ENCODE data around the gene SARM1. TPM values are rescaled to one million over a fixed set of nuclear protein-coding genes. Genes with fewer than 3 reads are reported as not detected.

Gene SARM1
- total and polyA plus RNA-seq, 2 of the 13 experiments (the other 11 are each of a cell fraction or from before 2014, with no cell fraction given): 0.73 to 0.86 TPM

GRCh38 chr17:28404812-28405570 is 33.5 kb downstream of the SARM1 start (continued):
- TF ChIP-seq ZBTB37 (CRISPR knock-in tag; IDR thresholded peaks at IDR 0.05) (peak; percentile 74; the same call in 1 of the 2 replicates), NPAS2 (CRISPR knock-in tag; IDR thresholded peaks at IDR 0.05; ENCODE audit: borderline replicate concordance) (no peak), PHF20 (CRISPR knock-in tag; IDR thresholded peaks at IDR 0.05) (0 out of 2 replicates have a peak, but pooled peaks have one; percentile 44), KDM5B (CRISPR knock-in tag; IDR thresholded peaks at IDR 0.05; ENCODE audit: borderline replicate concordance) (peak; percentile 26; the same call in 1 of the 2 replicates), ARID2 (CRISPR knock-in tag; IDR thresholded peaks at IDR 0.05; ENCODE audit: borderline replicate concordance) (no peak), FOSL1 (CRISPR knock-in tag; IDR thresholded peaks at IDR 0.05; ENCODE audit: borderline replicate concordance) (no peak), ZNF710 (CRISPR knock-in tag; IDR thresholded peaks at IDR 0.05; ENCODE audit: borderline replicate concordance) (no peak), ZNF598 (CRISPR knock-in tag; IDR thresholded peaks at IDR 0.05; ENCODE audit: borderline replicate concordance) (0 out of 2 replicates have a peak, but pooled peaks have one; percentile 44), ZNF24 (IDR thresholded peaks at IDR 0.05) (no peak), ZNF468 (CRISPR knock-in tag; IDR thresholded peaks at IDR 0.05) (no peak), ZNF792 (CRISPR knock-in tag; IDR thresholded peaks at IDR 0.05) (0 out of 2 replicates have a peak, but pooled peaks have one; percentile 54), FOXJ3 (CRISPR knock-in tag; IDR thresholded peaks at IDR 0.05; ENCODE audit: borderline replicate concordance) (peak; percentile 42; the same call in 1 of the 2 replicates), ATF5 (CRISPR knock-in tag; IDR thresholded peaks at IDR 0.05; ENCODE audit: low read depth) (no peak), RORA (CRISPR knock-in tag; IDR thresholded peaks at IDR 0.05) (no peak), NCOA2 (CRISPR knock-in tag; IDR thresholded peaks at IDR 0.05) (peak; percentile 52; the same call in 1 of the 2 replicates), PRDM15 (CRISPR knock-in tag; IDR thresholded peaks at IDR 0.05) (peak; percentile 67)
